Cardiac fibroblast (primary cell): Measurements from ENCODE around the gene ST3GAL3.
A peak's percentile ranks its signal among the peaks of the same experiment; 100 is the strongest.
"Not testable (repeated sequence)": the region's sequence is repeated elsewhere in the genome, so short reads cannot be mapped to it uniquely, and the experiment has no call there.

Experiments used
- DNase-seq, 2 donors: peaks; one replicate each; pipeline versions ENCODE4 v3.0.0 to v3.0.0-alpha.2; 2010; ENCODE audit warnings: low read depth in 2 of 2
- H3K4me3 ChIP-seq, 2 donors: replicated peaks in 1 of 2; 1 replicate in 1 of 2; 2 replicates in 1 of 2; pipeline ENCODE4 v1.5.1; 2011; ENCODE audit warnings: low read depth in 2 of 2, low read length in 2 of 2, mild to moderate bottlenecking in 2 of 2, moderate library complexity in 1 of 2
- TF ChIP-seq, protein P1 (sequence below): IDR thresholded peaks from one replicate; pipeline ENCODE4 v1.5.1; 2011; ENCODE audit warnings: low read depth, mild to moderate bottlenecking, low read length, inconsistent platforms

Gene ST3GAL3

DNA sequence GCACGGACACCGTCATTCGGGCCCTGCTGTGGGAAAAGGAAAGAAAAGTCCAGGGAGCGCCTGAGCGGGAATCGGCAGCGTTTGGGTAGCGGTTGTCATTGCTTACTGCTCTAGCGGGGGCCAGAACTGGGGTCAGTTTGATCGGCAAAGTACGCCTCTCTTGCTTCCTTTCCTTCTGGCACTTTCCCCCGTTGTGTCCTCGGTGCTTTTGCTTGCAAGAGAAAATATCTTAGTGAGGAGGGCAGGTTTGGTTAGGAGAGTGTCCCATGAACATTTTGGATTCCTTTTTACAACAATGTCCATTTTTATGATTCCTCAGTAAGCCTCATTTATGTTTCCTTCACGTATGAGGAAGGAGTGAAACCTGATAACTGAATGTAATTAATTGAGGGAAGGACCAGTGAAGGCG, 670 bp downstream of the ST3GAL3 start:
- DNase-seq, result peak; percentile 41 to 64
- TF ChIP-seq, protein P1, sequence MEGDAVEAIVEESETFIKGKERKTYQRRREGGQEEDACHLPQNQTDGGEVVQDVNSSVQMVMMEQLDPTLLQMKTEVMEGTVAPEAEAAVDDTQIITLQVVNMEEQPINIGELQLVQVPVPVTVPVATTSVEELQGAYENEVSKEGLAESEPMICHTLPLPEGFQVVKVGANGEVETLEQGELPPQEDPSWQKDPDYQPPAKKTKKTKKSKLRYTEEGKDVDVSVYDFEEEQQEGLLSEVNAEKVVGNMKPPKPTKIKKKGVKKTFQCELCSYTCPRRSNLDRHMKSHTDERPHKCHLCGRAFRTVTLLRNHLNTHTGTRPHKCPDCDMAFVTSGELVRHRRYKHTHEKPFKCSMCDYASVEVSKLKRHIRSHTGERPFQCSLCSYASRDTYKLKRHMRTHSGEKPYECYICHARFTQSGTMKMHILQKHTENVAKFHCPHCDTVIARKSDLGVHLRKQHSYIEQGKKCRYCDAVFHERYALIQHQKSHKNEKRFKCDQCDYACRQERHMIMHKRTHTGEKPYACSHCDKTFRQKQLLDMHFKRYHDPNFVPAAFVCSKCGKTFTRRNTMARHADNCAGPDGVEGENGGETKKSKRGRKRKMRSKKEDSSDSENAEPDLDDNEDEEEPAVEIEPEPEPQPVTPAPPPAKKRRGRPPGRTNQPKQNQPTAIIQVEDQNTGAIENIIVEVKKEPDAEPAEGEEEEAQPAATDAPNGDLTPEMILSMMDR, result no peak
- H3K4me3 ChIP-seq, result peak overlapping the region; percentile 81 to 86

DNA sequence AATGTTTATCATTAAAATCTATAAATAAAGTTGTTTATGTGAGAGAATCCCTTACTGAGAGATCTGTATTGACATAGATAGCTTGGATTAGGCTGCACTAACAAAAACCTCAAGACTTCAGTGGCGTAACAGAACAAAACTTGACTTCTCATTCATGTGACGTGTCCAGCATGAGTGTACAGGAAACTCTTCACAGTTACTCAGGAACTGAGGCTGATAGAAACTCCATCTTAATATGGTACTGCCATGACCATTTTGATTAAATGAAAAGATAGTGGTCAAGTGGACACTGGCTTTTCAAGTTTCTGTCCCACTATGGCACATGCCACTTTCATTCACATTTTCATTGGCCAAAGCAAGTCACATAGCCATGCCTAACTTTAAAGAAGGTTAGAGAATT, 3.7 kb downstream of the ST3GAL3 start:
- peak; percentile 73 to 93 for DNase-seq
- TF ChIP-seq, protein P1, result no peak
- peak overlapping the region in 1 of 2 donors; percentile 0 for H3K4me3 ChIP-seq

DNA sequence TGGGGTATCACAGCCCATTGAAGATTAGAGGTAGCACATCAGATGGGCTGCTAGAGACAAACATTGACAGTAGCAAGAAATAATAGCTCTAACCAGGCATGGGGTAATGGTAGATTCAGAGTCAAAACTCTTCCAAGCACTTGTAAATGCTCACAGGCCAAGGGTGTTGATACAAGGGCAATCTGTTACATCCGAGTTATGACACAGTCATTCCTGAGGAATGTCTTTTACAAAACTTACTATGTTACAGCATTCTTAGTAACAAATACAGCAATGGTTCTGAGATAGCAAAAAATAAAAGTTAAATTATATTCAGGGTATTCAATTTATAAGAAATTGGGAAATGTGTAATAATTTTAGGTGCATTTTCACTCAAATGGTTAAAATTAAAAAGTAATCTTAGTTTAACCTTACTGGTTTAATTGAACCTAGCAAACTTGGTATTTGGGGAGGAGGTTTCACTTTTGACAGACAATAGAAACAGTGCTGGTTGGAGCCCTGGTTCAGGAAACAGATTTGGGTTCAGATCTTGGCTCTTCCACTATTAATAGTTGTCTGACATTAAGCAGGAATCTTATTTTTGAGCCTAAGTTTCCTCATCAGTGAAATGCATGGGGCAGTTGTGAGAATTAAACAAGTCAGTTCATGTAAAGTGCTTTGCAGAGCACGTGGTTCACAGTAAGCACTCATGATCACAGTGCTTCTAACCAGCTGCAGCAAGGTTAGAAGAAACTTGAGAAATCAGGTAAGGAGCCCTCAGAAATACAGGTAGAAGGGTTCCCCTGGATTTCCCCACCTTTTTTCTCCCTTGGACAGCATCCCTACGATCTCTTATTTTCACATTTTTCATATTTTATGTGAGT, 4.4 kb downstream of the ST3GAL3 start:
- peak; percentile 77 to 89 for DNase-seq
- TF ChIP-seq, protein P1, result no peak
- H3K4me3 ChIP-seq, result peak overlapping the region in 1 of 2 donors; percentile 0

DNA sequence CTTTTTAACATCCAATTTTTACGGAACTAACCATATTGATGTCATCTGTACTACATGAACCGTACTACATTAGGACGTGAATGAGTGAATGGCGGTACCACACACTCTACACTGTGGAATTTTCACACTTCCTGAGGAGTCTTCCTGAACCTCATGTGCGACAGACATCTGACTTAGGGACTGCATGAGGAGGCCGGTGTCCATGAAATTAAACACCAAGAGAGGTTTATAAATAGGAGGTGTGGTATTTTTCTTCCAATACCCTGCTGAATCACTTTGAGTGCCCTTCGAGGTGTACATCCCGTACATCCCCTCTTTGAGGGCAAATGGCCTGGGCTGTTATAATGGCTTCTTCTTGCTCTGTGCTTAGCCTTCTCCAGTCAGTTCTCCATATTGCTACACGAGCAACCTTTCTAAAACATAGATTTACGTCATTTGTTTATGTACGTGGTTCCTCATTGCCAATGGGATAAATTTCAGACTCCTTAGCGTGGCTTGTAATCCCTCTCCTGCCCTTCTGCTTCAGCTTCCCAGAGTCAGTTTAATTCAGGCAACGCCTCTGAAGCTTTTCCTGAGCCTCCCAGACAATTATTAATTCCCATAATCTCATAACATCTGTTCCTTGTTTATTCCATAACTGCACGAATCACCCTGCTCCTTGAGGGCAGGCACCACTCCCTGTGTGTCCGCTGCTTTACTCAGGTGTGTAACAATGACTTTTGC, 9.4 kb downstream of the ST3GAL3 start:
- H3K4me3 ChIP-seq, result no peak overlapping the region
- no peak for DNase-seq
- TF ChIP-seq, protein P1, result no peak

DNA sequence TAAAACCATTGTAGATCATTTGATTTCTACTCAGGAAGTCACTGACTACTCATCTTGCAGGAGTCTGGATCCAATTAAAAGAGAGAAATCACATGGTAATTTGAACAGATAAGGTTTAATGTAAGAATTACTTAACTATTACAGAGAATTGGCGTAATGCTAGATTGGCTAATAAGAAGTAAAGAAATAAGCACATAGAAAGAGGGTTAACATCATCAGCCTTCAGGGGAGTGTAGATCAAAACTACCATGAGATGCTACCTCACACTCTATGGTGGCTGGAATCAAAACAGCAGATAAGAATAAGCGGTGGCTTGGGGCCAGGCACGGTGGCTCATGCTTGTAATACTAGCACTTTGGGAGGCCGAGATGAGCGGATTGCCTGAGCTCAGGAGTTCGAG, 11.7 kb downstream of the ST3GAL3 start:
- DNase-seq, result peak; percentile 16 to 66
- TF ChIP-seq, protein P1, result no peak
- H3K4me3 ChIP-seq, result no peak overlapping the region

DNA sequence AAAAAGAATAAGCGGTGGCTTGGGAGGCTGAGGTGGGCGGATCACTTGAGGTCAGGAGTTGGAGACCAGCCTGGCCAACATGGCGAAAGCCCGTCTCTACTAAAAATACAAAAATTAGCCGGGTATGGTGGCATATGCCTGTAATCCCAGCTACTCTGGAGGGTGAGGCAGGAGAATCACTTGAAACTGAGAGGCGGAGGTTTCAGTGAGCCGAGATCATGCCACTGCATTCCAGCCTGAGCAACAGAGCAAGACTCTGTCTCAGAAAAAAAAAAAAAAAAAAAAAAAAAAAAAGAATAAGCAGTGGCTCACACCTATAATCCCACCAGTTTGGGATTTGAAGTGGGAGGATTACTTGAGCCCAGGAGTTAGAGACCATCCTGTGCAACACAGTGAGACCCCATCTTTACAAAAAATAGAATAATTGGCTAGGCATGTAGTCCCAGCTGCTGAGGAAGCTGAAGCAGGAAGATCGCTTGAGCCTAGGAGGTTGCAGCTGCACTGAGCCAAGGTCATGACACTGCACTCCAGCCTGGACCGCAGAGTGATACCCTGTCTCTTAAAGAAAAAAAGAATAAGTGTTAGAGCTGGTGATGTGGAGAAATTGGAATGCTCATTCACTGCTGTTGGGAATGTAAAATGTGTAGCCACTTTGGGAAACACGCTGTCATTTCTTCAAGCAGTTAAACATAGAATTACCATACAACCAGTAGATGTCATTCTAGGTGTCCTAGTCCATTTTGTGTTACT, 12.5 kb downstream of the ST3GAL3 start:
- peak; percentile 51 to 63 for DNase-seq
- not testable (repeated sequence) for H3K4me3 ChIP-seq

DNA sequence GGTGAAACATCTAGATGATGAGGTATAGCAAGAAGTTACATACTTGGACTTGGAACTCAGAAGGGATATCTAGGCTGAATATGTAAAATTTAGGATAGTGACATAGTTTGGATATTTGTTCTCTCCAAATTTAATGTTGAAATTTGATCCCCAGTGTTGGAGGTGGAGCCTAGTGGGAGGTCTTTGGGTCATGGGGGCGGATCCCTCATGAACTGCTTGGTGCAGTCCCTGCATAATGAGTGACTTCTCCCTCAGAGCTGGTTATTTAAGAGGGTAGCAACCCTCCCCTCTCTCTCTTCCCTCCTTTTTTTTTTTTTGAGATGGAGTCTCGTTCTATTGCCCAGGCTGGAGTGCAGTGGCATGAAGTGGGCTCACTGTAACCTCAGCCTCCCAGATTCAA, 15.5 kb downstream of the ST3GAL3 start:
- H3K4me3 ChIP-seq, result no peak overlapping the region
- no peak for DNase-seq
- TF ChIP-seq, protein P1, result no peak
